GM12891 (cell line): Measurements from ENCODE around the gene ANXA2.

Source experiments
- POLR2A ChIP-seq: IDR thresholded peaks from 2 replicates; pipeline ENCODE4 v1.6.1; 2011; ENCODE audit warnings: low read depth, low read length, control low read depth
- POLR2AphosphoS5 ChIP-seq: IDR thresholded peaks from 2 replicates; pipeline ENCODE4 v1.6.1; 2011; ENCODE audit warnings: low read depth, low read length, control low read depth
- SPI1 ChIP-seq: IDR thresholded peaks from 2 replicates; pipeline ENCODE4 v1.6.1; 2011; ENCODE audit warnings: low read depth, low read length, control low read depth
- TAF1 ChIP-seq: IDR thresholded peaks from 2 replicates; pipeline ENCODE4 v1.6.1; 2011; ENCODE audit warnings: low read depth, low read length, control low read depth

DNA sequence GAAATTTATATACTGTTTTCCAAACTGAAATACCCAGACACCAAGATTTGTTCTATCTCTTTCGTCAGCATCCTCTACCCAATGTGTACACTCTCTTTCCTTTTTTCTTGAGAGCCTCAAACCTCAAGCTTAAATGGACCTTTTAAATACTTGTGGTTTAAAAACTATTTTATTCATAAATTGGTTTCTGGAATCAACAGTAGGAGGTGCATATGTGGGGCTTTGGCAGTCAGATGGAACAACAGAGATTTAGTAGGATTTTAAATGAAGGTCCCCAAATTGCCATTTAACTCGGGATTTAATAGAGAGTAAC is 33.2 kb downstream of the ANXA2 start:
- no peak for TF ChIP-seq POLR2A
- TF ChIP-seq POLR2AphosphoS5 = no peak
- no peak for TF ChIP-seq TAF1
- TF ChIP-seq SPI1 = no peak
